ENCODE data around the gene OR52E4. TPM values are rescaled to one million over a fixed set of nuclear protein-coding genes. Genes with fewer than 3 reads are reported as not detected.

Gene OR52E4
- total RNA-seq, 2 experiments from 2014 or later = not detected

DNA sequence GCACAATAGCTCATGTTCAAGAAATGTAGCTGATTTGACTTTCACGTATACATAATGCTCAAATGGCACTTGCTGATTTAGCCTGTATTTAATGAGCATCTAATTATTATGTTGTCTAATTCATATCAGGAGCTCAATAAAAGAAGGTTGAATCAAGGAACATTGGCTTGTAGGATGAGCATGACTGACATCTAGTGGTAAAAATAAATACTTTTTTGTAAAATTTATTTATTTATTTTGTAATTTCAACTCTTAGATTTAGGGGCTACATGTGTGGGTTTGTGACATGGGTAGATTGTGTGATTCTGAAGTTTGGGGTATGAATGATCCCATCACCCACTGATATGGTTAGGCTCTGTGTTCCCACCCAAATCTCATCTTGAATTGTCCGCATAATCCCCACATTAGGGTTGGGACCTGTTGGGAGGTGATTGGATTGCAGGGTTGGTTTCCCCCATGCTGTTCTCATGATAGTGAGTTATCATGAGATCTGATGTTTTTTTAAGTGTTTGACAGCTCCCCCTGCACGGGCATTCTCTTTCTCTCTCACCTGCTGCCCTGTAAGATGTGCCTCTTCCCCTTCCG is 10.9 kb downstream of the OR52E4 start:
- CTCF ChIA-PET = interaction anchor here (0.9 to 1.2 kb wide), 4 partner anchors 9 to 462 kb away, joined by 3 to 7 read pairs (median 4); no protein-coding TSS in a partner anchor
- Mint-ChIP-seq H3K4me3 (no peak overlapping the region), H3K27me3 (peaks cover 10% of the 10 kb centered on the region), H3K36me3 (no peaks in the 10 kb centered on the region), H3K9me3 (ENCODE audit: low read depth) (no peaks in the 10 kb centered on the region), H3K4me1 (no peaks in the 10 kb centered on the region), H3K27ac (no peak overlapping the region)
- DNase-seq (no peak), ATAC-seq (no peak)

DNA sequence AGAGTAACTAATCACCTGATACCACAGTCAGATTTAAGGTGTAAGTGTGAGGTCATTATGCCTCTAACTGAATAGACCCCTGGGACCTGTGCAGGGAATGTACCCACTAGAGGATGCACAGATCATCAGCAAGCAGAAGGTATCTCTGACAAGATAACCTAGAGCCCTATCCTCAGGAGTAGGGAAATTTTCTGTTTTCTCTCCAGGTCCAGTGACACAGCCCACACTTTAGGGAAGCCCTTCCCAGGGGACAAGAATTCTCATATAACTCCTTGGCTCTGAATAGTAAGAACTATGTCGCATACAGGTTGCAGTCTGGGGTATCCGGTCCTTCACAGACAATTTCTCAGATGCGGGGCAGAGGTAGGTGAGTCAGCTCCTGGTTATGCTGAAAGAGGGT is 12.5 kb downstream of the OR52E4 start, which contains the start of gene OR52E5:
TSS of gene OR52E5 (plus strand) at position 301 of the 400 bp plus-strand sequence. CDS start 7,569 bp downstream, outside the sequence.
- H3K36me3 Mint-ChIP-seq = no peaks in the 10 kb centered on the region
- H3K27ac Mint-ChIP-seq = no peak within 1 kb of the TSS
- peaks cover 7% of the 10 kb centered on the region for H3K27me3 Mint-ChIP-seq
- H3K4me3 Mint-ChIP-seq = no peak within 1 kb of the TSS
- H3K4me1 Mint-ChIP-seq = no peaks in the 10 kb centered on the region
- CTCF ChIA-PET = no interaction called here
- no peak for ATAC-seq
- no peak for DNase-seq
- no peaks in the 10 kb centered on the region for H3K9me3 Mint-ChIP-seq (ENCODE audit: low read depth)

DNA sequence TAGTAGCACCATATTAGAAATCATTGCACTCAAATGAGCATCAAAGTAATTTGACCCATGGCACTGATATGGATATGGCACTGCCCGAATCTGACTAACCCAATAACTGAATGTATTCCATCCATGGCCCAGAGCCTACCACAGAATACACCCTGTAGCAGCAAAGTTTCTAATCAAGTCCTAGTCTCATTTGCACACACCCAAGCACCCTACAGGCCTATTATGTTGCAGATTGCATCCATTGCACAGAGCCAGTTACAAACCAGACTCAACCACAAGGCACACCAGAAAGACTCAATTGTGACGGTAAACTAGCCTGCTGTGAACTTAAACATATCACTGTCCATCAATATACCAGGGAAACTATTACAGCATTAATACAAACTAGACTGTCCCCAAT is 19.1 kb downstream of the OR52E4 start:
- Mint-ChIP-seq H3K4me1 (no peaks in the 10 kb centered on the region), H3K27ac (no peak overlapping the region), H3K4me3 (no peak overlapping the region), H3K36me3 (no peaks in the 10 kb centered on the region), H3K27me3 (peaks cover 4% of the 10 kb centered on the region), H3K9me3 (ENCODE audit: low read depth) (no peaks in the 10 kb centered on the region)
- ATAC-seq = no peak
- DNase-seq = no peak
- CTCF ChIA-PET = no interaction called here

DNA sequence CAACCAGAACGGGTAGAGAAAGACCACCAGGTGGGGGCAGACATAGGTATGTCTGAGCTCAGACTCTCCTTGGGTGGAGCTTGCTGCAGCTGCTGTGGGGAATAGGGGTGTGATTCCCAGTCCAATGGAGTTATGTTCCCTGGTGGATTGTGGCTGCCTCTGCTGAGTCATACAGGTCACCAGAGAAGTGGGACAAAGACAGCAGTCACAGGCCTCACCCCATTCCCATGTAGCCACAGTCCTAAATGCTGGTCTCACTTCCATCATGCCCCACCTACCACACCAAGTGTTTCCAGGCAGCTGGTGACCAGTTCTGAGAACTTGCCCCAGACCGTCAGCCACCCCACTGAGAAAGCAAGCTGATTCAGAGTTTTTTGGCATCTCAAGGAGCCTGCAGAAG is 30.1 kb downstream of the OR52E4 start:
- Mint-ChIP-seq H3K27ac (no peak overlapping the region), H3K36me3 (no peaks in the 10 kb centered on the region), H3K4me1 (no peaks in the 10 kb centered on the region)

DNA sequence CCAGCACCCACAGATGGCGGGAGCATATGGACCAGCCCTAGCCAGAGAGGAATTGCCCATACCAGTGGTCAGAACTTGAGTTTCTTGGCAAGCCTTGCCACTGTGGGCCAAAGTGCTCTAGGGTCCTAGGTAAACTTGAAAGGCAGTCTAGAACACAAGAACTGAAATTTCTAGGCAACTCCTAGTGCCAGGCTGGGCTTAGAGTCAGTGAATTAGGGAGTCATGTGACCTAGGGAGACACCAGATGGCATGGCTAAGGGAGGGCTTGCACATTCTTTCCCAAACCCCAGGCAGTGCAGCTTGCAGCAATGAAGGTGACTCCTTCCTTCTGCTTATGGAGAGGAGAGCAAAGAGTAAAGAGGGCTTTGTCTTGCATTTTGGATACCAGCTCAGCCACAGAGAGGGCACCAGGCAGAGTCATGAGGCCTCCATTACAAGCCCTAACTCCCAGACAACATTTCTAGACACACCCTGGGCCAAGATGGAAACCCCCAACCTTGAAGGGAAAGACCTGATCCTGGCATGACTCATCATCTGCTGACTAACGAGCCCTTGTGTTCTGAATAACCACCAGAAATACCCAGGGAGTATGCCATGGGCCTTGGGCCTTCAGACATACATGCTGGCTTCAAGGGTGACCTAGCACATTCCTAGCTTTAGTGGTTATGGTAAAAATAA is 42.5 kb downstream of the OR52E4 start:
- no peak overlapping the region for H3K4me3 Mint-ChIP-seq
- H3K4me1 Mint-ChIP-seq = no peaks in the 10 kb centered on the region
- DNase-seq (no peak), ATAC-seq (peak; percentile 39)
- H3K27me3 Mint-ChIP-seq = no peaks in the 10 kb centered on the region
- CTCF ChIA-PET = no interaction called here
- H3K36me3 Mint-ChIP-seq = no peaks in the 10 kb centered on the region
- no peak overlapping the region for H3K27ac Mint-ChIP-seq
- no peaks in the 10 kb centered on the region for H3K9me3 Mint-ChIP-seq (ENCODE audit: low read depth)

More for the DNA sequence above, 30.1 kb downstream of the OR52E4 start:
- CTCF ChIA-PET = no interaction called here
- DNase-seq = no peak
- no peaks in the 10 kb centered on the region for H3K9me3 Mint-ChIP-seq (ENCODE audit: low read depth)
- H3K4me3 Mint-ChIP-seq = no peak overlapping the region
- H3K27me3 Mint-ChIP-seq = peaks cover 2% of the 10 kb centered on the region
- no peak for ATAC-seq

DNA sequence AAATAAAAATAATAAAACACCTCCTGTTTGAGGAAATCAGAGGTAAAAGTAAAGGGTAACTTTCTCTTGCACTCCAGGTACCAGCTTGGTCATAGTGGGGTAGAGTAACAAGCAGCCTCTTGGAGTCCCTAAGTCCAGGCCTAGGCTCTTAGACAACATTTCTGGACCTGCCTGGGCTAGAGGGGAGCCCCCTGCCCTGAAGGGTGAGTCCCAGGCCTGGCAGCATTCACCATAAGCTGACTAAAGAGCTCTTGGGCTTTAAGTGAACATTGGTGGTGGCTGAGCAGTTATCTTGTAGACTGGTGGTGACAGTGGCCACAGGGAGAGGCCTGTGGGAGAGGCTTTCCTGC is 43.0 kb downstream of the OR52E4 start:
- H3K9me3 Mint-ChIP-seq (ENCODE audit: low read depth) = peaks cover 1% of the 10 kb centered on the region
- DNase-seq (no peak), ATAC-seq (no peak)
- no peak overlapping the region for H3K27ac Mint-ChIP-seq
- no peaks in the 10 kb centered on the region for H3K27me3 Mint-ChIP-seq
- H3K4me1 Mint-ChIP-seq = no peaks in the 10 kb centered on the region
- no peaks in the 10 kb centered on the region for H3K36me3 Mint-ChIP-seq
- H3K4me3 Mint-ChIP-seq = no peak overlapping the region
- CTCF ChIA-PET = no interaction called here

DNA sequence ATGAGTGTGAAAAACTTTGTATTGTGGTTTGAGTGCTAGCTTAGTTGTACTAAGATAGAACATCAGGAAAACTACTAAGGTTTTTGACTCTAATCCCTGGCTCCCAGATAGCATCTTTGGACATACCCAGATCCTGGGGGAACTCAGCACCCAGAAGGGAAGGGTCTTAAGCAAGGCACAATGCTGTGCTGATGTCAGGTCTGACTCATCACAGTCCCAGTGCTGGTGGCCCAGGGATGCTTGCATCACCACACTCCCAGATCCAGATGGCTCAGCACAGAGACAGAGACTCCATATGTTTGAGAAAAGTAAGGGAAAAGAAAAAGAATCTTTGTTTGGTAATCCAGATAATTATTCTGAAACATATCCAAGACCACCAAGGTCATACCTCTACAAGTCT is 43.4 kb downstream of the OR52E4 start:
- CTCF ChIA-PET = no interaction called here
- no peaks in the 10 kb centered on the region for H3K4me1 Mint-ChIP-seq
- DNase-seq (no peak), ATAC-seq (no peak)
- peaks cover 2% of the 10 kb centered on the region for H3K9me3 Mint-ChIP-seq (ENCODE audit: low read depth)
- no peak overlapping the region for H3K27ac Mint-ChIP-seq
- no peak overlapping the region for H3K4me3 Mint-ChIP-seq
- H3K27me3 Mint-ChIP-seq = no peaks in the 10 kb centered on the region
- no peaks in the 10 kb centered on the region for H3K36me3 Mint-ChIP-seq

DNA sequence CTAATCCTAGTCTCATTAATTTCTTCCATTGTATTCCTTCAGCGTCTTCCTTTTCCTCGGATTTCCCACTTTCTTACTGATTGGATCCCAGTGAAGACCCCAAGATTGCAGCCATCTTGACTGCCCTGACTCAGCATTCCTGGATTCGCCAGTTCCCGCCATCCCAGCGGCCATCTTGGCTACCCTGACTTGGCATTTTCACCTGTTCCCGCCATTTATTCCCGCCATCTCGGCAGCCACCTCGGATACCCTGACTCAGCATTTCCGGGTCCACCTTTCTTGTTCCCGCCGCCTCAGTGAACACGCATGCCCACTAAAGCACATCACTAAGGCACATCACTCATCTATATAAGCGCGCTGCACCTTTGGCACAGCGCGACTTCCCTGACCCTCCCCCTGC is 47.8 kb downstream of the OR52E4 start:
- no peak overlapping the region for H3K27ac Mint-ChIP-seq
- H3K4me3 Mint-ChIP-seq = no peak overlapping the region
- no peak for ATAC-seq
- no peaks in the 10 kb centered on the region for H3K4me1 Mint-ChIP-seq
- DNase-seq = no peak
- CTCF ChIA-PET = no interaction called here
- H3K36me3 Mint-ChIP-seq = no peaks in the 10 kb centered on the region
- H3K9me3 Mint-ChIP-seq (ENCODE audit: low read depth) = peaks cover 9% of the 10 kb centered on the region
- H3K27me3 Mint-ChIP-seq = no peaks in the 10 kb centered on the region

DNA sequence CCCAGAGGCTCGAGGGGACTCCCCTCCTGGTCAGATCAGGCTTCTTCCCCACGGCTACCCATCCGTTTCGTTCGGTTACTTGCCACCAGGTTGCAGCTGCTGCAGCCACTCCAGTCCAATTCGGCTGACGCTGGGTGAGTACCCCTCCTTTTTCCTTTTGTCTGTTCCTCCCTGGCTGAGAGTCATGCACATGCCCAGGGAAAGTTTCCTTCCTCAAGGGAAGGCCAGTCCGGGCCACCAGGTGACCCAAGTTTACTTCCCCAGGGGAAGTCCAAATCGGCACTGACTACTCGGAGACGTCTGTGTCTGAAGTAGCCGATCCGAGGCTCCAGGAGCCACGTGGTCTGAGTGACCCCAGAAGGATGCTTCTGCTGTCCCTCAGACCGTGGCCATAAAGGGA is 48.4 kb downstream of the OR52E4 start:
- H3K27me3 Mint-ChIP-seq = no peaks in the 10 kb centered on the region
- H3K36me3 Mint-ChIP-seq = no peaks in the 10 kb centered on the region
- H3K4me1 Mint-ChIP-seq = no peaks in the 10 kb centered on the region
- no peak overlapping the region for H3K27ac Mint-ChIP-seq
- no peak for ATAC-seq
- peaks cover 9% of the 10 kb centered on the region for H3K9me3 Mint-ChIP-seq (ENCODE audit: low read depth)
- no peak for DNase-seq
- H3K4me3 Mint-ChIP-seq = no peak overlapping the region
- CTCF ChIA-PET = no interaction called here

DNA sequence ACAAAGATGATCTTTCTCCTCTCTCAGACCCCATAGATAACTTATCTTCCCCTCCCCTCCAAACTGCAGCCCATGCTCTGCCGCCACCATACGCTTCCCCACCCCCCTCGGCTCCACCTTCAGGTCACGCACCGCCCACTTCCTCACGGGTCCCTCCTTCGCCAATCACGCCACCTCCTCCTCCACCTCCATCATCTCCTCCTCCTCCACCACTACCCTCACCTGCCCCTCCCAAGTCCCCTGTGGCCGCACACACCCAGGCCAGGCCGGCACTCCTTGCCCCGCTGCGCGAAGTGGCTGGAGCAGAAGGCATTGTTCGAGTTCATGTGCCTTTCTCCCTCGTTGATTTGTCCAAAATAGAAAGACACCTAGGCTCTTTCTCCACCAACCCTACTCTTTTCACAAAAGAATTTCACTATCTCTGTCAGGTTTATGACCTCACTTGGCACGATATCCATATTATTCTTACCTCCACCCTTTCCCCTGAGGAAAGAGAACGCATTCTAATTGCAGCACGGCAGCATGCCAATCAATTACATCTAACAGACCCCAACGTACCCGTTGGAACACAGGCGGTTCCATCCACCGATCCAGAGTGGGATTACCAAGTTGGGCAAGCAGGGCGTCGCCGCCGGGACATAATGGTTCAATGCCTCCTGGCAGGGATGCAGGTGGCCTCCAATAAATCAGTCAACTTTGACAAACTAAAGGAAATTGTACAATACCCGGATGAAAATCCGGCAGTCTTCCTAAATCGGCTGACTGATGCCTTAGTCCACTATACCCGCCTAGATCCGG is 49.3 kb downstream of the OR52E4 start:
- no peaks in the 10 kb centered on the region for H3K36me3 Mint-ChIP-seq

DNA sequence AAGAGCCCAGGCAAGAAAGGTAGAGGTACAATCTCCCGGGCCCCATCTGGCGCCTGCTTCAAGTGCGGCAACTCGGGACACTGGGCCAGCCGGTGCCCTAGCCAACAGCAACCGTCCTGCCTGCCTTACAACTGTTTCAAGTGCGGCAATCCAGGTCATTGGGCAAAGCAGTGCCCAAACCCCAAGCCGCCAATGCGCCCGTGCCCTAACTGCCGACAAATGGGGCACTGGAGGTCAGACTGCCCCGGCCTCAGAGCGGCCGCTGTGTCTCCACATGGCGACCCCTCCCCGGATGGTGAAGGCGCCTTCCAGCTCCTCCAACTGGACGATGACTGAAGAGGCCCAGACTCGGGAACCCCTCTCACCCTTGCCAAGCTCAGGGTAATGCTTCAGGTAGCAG is 50.2 kb downstream of the OR52E4 start:
- Mint-ChIP-seq H3K4me1 (no peaks in the 10 kb centered on the region), H3K9me3 (ENCODE audit: low read depth) (peaks cover 9% of the 10 kb centered on the region), H3K36me3 (no peaks in the 10 kb centered on the region), H3K4me3 (no peak overlapping the region), H3K27me3 (no peaks in the 10 kb centered on the region), H3K27ac (no peak overlapping the region)
- no peak for ATAC-seq
- CTCF ChIA-PET = no interaction called here
- DNase-seq = no peak

More for the DNA sequence above, 49.3 kb downstream of the OR52E4 start:
- no peak overlapping the region for H3K27ac Mint-ChIP-seq
- H3K4me1 Mint-ChIP-seq = no peaks in the 10 kb centered on the region
- CTCF ChIA-PET = interaction anchor here (0.6 kb wide), 1 partner anchor 420 kb away, joined by 3 read pairs; no protein-coding TSS in a partner anchor
- ATAC-seq (no peak), DNase-seq (no peak)
- H3K27me3 Mint-ChIP-seq = no peaks in the 10 kb centered on the region
- H3K9me3 Mint-ChIP-seq (ENCODE audit: low read depth) = peaks cover 9% of the 10 kb centered on the region
- H3K4me3 Mint-ChIP-seq = no peak overlapping the region

DNA sequence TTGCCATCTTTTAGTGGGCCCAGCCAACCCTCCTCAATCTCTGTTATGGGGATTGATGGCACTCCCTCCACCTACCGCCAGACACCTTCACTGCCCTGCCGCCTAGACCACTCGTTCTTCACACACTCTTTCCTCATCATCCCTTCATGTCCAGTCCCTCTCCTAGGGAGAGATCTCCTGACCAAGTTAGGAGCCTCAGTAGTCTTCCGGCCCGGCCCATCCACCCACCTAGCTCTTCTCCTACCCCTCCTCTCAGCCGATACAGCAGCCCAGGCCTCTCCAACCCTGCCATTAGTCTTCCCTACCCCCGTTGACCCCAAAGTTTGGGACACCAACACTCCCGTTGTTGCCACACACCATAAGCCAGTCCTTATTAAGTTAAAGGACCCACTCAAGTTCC is 50.6 kb downstream of the OR52E4 start:
- no peak overlapping the region for H3K4me3 Mint-ChIP-seq
- DNase-seq (no peak), ATAC-seq (no peak)
- H3K4me1 Mint-ChIP-seq = no peaks in the 10 kb centered on the region
- no peaks in the 10 kb centered on the region for H3K27me3 Mint-ChIP-seq
- H3K36me3 Mint-ChIP-seq = no peaks in the 10 kb centered on the region
- CTCF ChIA-PET = no interaction called here
- H3K27ac Mint-ChIP-seq = no peak overlapping the region
- H3K9me3 Mint-ChIP-seq (ENCODE audit: low read depth) = peaks cover 9% of the 10 kb centered on the region

DNA sequence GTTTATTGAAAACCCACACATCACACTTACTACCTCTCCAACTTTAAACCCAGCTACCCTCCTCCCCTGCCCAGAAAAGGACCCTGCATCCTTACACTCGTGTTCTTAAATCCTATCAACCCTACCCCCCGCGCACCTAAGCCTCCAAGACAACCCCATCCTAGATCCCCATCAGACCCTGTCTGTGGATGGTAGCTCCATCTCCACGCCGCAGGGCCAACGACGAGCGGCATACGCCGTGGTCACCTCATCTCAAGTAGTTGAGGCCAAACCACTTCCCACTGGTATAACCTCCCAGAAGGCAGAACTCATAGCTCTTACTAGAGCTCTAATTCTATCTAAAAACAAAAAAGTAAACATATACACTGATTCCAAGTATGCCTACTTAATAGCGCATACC is 52.2 kb downstream of the OR52E4 start:
- Mint-ChIP-seq H3K4me1 (no peaks in the 10 kb centered on the region), H3K9me3 (ENCODE audit: low read depth) (peaks cover 9% of the 10 kb centered on the region), H3K36me3 (no peaks in the 10 kb centered on the region), H3K27ac (no peak overlapping the region), H3K27me3 (no peaks in the 10 kb centered on the region), H3K4me3 (no peak overlapping the region)
- ATAC-seq (no peak), DNase-seq (no peak)
- CTCF ChIA-PET = no interaction called here

DNA sequence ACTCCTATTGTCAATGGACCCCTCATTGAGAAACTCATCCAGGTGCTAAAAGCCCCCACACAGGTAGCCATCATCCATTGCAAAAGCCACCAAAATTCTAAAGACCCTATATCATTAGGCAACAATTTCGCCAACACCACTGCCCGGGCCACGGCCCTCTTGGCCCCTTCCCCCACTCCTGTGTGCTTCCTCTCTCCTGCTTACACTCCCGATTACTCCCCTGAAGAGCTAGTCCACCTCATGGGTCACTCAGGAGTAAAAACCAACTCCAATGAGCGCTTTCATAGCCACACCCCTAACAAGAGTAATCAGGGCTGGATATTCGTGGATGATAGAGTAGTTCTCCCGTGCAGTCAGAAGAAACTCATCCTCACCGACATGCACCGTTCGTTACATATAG is 52.7 kb downstream of the OR52E4 start:
- CTCF ChIA-PET = no interaction called here
- no peaks in the 10 kb centered on the region for H3K27me3 Mint-ChIP-seq
- ATAC-seq (no peak), DNase-seq (no peak)
- no peaks in the 10 kb centered on the region for H3K36me3 Mint-ChIP-seq
- H3K4me1 Mint-ChIP-seq = no peaks in the 10 kb centered on the region
- H3K4me3 Mint-ChIP-seq = no peak overlapping the region
- peaks cover 9% of the 10 kb centered on the region for H3K9me3 Mint-ChIP-seq (ENCODE audit: low read depth)
- H3K27ac Mint-ChIP-seq = no peak overlapping the region

Measured in activated CD8-positive, alpha-beta memory T cell treated with anti-CD3 and anti-CD28 coated beads, Interleukin-2, amount 10 ng/mL, durations not matched to agents 7 days and 5 days (primary cell).